Smooth muscle cell (in vitro differentiated cells): ENCODE measurements around the gene UBE2O. TPM values are rescaled to one million over a fixed set of nuclear protein-coding genes. Genes with fewer than 3 reads are reported as not detected.

Experiments used
- DNase-seq: peaks from one replicate; lab custom pipeline; 2025; ENCODE audit not compliant: unreplicated experiment; lab: John Stamatoyannopoulos, UW
- H2AFZ ChIP-seq: fragments of 200-600 bp; sonication (generic); 2 replicates; pipeline ENCODE4 v1.6.0; 2016; ENCODE audit warnings: antibody characterized with exemption, low read depth, mild to moderate bottlenecking
- H3F3A ChIP-seq: fragments of 200-600 bp; sonication (generic); 2 replicates; pipeline ENCODE4 v1.6.0; 2017; ENCODE audit warnings: antibody characterized with exemption, low read depth
- H3K27ac ChIP-seq: fragments of 200-600 bp; sonication (generic); 2 replicates; pipeline ENCODE4 v1.5.1; 2016; ENCODE audit warnings: low read depth, mild to moderate bottlenecking
- H3K27me3 ChIP-seq: fragments of 200-600 bp; sonication (generic); 2 replicates; pipeline ENCODE4 v1.6.1; 2016; ENCODE audit warnings: low read depth, mild to moderate bottlenecking
- H3K36me3 ChIP-seq: fragments of 200-600 bp; sonication (generic); 2 replicates; pipeline ENCODE4 v1.5.1; 2016; ENCODE audit warnings: low read depth
- H3K4me1 ChIP-seq: fragments of 200-600 bp; sonication (generic); 2 replicates; pipeline ENCODE4 v1.5.1; 2016; ENCODE audit warnings: low read depth
- H3K4me2 ChIP-seq: fragments of 200-600 bp; sonication (generic); 2 replicates; pipeline ENCODE4 v1.6.0; 2016; ENCODE audit warnings: mild to moderate bottlenecking
- H3K4me3 ChIP-seq: fragments of 200-600 bp; sonication (generic); 2 replicates; pipeline ENCODE4 v1.5.1; 2016; ENCODE audit warnings: mild to moderate bottlenecking
- H3K79me2 ChIP-seq: fragments of 200-600 bp; sonication (generic); 2 replicates; pipeline ENCODE4 v1.6.0; 2016; ENCODE audit warnings: low read depth, mild to moderate bottlenecking
- H3K9ac ChIP-seq: fragments of 200-600 bp; sonication (generic); 2 replicates; pipeline ENCODE4 v1.6.0; 2016; ENCODE audit warnings: low read depth
- H3K9me3 ChIP-seq: fragments of 200-600 bp; sonication (generic); replicated peaks from 2 replicates; pipeline ENCODE4 v1.5.1; 2016; ENCODE audit warnings: low read depth
- H4K20me1 ChIP-seq: fragments of 200-600 bp; sonication (generic); 2 replicates; pipeline ENCODE4 v1.6.0; 2016; ENCODE audit warnings: low read depth
- CTCF ChIP-seq: fragments of 200-600 bp; sonication (generic); IDR thresholded peaks from 2 replicates; pipeline ENCODE4 v1.5.1; 2017; ENCODE audit warnings: borderline replicate concordance, mild to moderate bottlenecking, antibody characterized with exemption; ENCODE audit not compliant: insufficient read depth, poor library complexity, severe bottlenecking
- WGBS: methylation state at CpG from one replicate; pipeline ENCODE4 v1.1.7; 2016; ENCODE audit warnings: low lambda C conversion rate; 5-methylcytosine and 5-hydroxymethylcytosine counted together
- polyA plus RNA-seq: library from polyadenylated mRNA; unstranded; fragments of >200 nt; fragmentation: Nextera tagmentation; extraction: Ambion mirVana; gene quantifications from 2 replicates; pipeline ENCODE4 v1.2.1, GENCODE V29; 2016
- total RNA-seq: library from RNA; depleted of rRNA; stranded (reverse); fragments of >200 nt; gene quantifications from 2 replicates; pipeline ENCODE4 v1.2.3, GENCODE V29; 2014

The UBE2O gene
- total and polyA plus RNA-seq, 2 experiments from 2014 or later: 10.1 to 12.1 TPM

GRCh38 chr17:76391200-76391715, 61.7 kb downstream of the UBE2O start:
- Histone ChIP-seq H3K27me3 (no peaks in the 10 kb centered on the region), H3K4me1 (no peaks in the 10 kb centered on the region), H3K36me3 (no peaks in the 10 kb centered on the region), H3F3A (peaks cover 1% of the 10 kb centered on the region), H4K20me1 (peaks cover 21% of the 10 kb centered on the region), H3K9me3 (no peaks in the 10 kb centered on the region), H3K9ac (no peak overlapping the region), H2AFZ (no peak overlapping the region), H3K79me2 (no peaks in the 10 kb centered on the region), H3K4me2 (no peak overlapping the region), H3K4me3 (no peak overlapping the region), H3K27ac (no peak overlapping the region)
- TF ChIP-seq CTCF: no peak
- DNase-seq: no peak
- WGBS: 98% methylated on average over 21 of the region's 21 CpGs

GRCh38 chr17:76390003-76390421, 62.9 kb downstream of the UBE2O start:
- no peak overlapping the region for H3K4me3 ChIP-seq
- DNase-seq: no peak
- no peaks in the 10 kb centered on the region for H3K27me3 ChIP-seq
- no peak for TF ChIP-seq CTCF
- peaks cover 26% of the 10 kb centered on the region for H4K20me1 ChIP-seq
- no peak overlapping the region for H3K4me2 ChIP-seq
- no peak overlapping the region for H2AFZ ChIP-seq
- no peak overlapping the region for H3K27ac ChIP-seq
- no peak overlapping the region for H3K9ac ChIP-seq
- no peaks in the 10 kb centered on the region for H3K79me2 ChIP-seq
- 68% methylated on average over 11 of the region's 11 CpGs for WGBS
- H3F3A ChIP-seq: peaks cover 6% of the 10 kb centered on the region
- no peaks in the 10 kb centered on the region for H3K4me1 ChIP-seq
- no peaks in the 10 kb centered on the region for H3K9me3 ChIP-seq
- H3K36me3 ChIP-seq: no peaks in the 10 kb centered on the region

- H4K20me1 ChIP-seq: peaks cover 26% of the 10 kb centered on the region
- no peak for DNase-seq
- no peak overlapping the region for H2AFZ ChIP-seq
- no peak overlapping the region for H3K27ac ChIP-seq
- peaks cover 6% of the 10 kb centered on the region for H3F3A ChIP-seq
- H3K9me3 ChIP-seq: no peaks in the 10 kb centered on the region
- no peak overlapping the region for H3K4me3 ChIP-seq
- H3K36me3 ChIP-seq: no peaks in the 10 kb centered on the region
- H3K4me2 ChIP-seq: no peak overlapping the region
- no peaks in the 10 kb centered on the region for H3K27me3 ChIP-seq
- no peaks in the 10 kb centered on the region for H3K79me2 ChIP-seq
- 93% methylated on average over 16 of the region's 16 CpGs for WGBS
- no peak for TF ChIP-seq CTCF
- H3K4me1 ChIP-seq: no peaks in the 10 kb centered on the region
- no peak overlapping the region for H3K9ac ChIP-seq
Measured at GRCh38 chr17:76388966-76389888, 63.7 kb downstream of the UBE2O start.
